ENCODE measurements around the gene FOXC2. TPM values are rescaled to one million over a fixed set of nuclear protein-coding genes. Genes with fewer than 3 reads are reported as not detected.

Gene FOXC2
- total RNA-seq, 2 donors from 2014 or later = not detected

- Mint-ChIP-seq H3K4me3 (no peak overlapping the region), H3K27me3 (peaks cover 59% of the 10 kb centered on the region), H3K27ac (no peak overlapping the region), H3K36me3 (ENCODE audit: low read depth) (peaks cover 2% of the 10 kb centered on the region), H3K4me1 (no peaks in the 10 kb centered on the region)
- H3K9me3 ChIP-seq (ENCODE audit: control insufficient read depth, low read length, poor library complexity, severe bottlenecking) = peaks cover 2% of the 10 kb centered on the region
- DNase-seq = no peak
- no peak for ATAC-seq
Measured at GRCh38 chr16:86598607-86599565, 32.3 kb downstream of the FOXC2 start.

DNA sequence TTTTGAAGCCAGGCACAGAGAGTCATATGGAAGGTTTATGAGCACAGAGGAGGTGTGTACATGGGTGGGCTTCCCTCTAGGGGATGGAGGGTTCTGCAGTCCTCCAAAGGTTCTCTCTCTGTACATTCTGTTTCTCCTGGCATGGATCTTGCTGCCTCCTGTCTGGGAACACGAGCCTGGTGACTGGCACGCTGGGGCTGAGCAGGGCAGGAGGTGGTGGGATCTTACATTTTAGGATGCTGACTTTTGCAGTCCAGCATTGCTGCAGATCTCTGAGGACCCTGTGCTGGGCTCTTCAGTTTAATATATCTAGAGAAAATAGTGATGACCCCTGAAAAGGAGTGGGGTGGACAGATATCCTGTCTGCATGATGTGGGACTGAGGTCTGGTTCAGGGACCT is 34.7 kb downstream of the FOXC2 start:
- ATAC-seq = no peak
- Mint-ChIP-seq H3K36me3 (ENCODE audit: low read depth) (peaks cover 2% of the 10 kb centered on the region), H3K4me1 (peaks cover 4% of the 10 kb centered on the region), H3K27me3 (peaks cover 56% of the 10 kb centered on the region), H3K27ac (no peak overlapping the region), H3K4me3 (no peak overlapping the region)
- peaks cover 2% of the 10 kb centered on the region for H3K9me3 ChIP-seq (ENCODE audit: control insufficient read depth, low read length, poor library complexity, severe bottlenecking)
- DNase-seq = no peak

- H3K9me3 ChIP-seq (ENCODE audit: control insufficient read depth, low read length, poor library complexity, severe bottlenecking) = peaks cover 2% of the 10 kb centered on the region
- H3K27ac Mint-ChIP-seq = no peak overlapping the region
- peaks cover 52% of the 10 kb centered on the region for H3K27me3 Mint-ChIP-seq
- DNase-seq (no peak), ATAC-seq (no peak)
- no peak overlapping the region for H3K4me3 Mint-ChIP-seq
- H3K4me1 Mint-ChIP-seq = peaks cover 4% of the 10 kb centered on the region
- H3K36me3 Mint-ChIP-seq (ENCODE audit: low read depth) = peaks cover 2% of the 10 kb centered on the region
Measured at GRCh38 chr16:86602521-86602920, 35.9 kb downstream of the FOXC2 start.

DNA sequence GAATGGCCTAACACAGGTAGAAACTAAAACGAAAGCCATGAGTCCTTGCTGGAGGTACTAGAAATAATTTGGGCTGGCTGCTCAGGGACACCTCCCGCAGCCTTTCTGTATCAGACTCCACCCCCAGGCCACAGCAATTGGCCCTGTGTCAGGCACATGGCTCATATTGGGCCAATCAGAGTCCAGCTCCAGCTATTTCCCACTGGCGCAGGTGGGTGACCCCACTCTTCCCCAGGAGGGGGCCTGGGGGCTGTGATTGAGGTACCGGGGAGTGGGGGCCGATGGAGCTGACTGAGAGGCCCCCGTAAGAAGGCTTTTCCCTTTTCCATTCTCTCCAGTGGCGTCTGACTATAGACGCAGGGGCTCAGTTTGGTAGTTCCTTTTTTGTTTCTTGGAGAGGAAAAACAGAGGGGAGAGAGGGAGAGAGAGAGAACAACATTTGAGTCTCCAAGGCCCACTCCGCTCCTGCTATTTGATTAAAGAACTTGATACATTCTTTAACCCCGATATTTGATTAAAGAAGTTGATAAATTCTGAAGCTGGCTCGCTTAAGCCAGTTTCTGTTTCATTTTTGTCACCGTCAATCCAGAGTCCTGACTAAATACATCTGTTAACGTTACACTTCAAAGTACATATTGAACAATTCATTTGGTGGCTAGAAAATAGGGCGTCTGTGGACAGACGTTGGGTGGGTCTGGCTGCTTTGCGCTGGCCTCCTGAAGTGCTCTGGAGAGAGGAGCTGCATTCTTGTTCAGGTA is 38.0 kb downstream of the FOXC2 start:
- peaks cover 2% of the 10 kb centered on the region for H3K9me3 ChIP-seq (ENCODE audit: control insufficient read depth, low read length, poor library complexity, severe bottlenecking)
- Mint-ChIP-seq H3K27ac (peak overlapping the region; percentile 67), H3K4me3 (peak overlapping the region; percentile 89), H3K36me3 (ENCODE audit: low read depth) (peaks cover 2% of the 10 kb centered on the region), H3K4me1 (peaks cover 4% of the 10 kb centered on the region), H3K27me3 (peaks cover 43% of the 10 kb centered on the region)
- ATAC-seq = peak; percentile 98
- DNase-seq = peak in 2 of 3 donors; percentile 20 to 29

GRCh38 chr16:86605950-86606349 is 39.3 kb downstream of the FOXC2 start:
- peaks cover 4% of the 10 kb centered on the region for H3K4me1 Mint-ChIP-seq
- no peak overlapping the region for H3K27ac Mint-ChIP-seq
- H3K36me3 Mint-ChIP-seq (ENCODE audit: low read depth) = peaks cover 2% of the 10 kb centered on the region
- ATAC-seq (no peak), DNase-seq (no peak)
- peak overlapping the region; percentile 19 for H3K4me3 Mint-ChIP-seq
- H3K27me3 Mint-ChIP-seq = peaks cover 48% of the 10 kb centered on the region
- H3K9me3 ChIP-seq (ENCODE audit: control insufficient read depth, low read length, poor library complexity, severe bottlenecking) = peaks cover under 1% of the 10 kb centered on the region

- Mint-ChIP-seq H3K4me3 (no peak overlapping the region), H3K27ac (no peak overlapping the region), H3K4me1 (peaks cover 4% of the 10 kb centered on the region), H3K36me3 (ENCODE audit: low read depth) (no peaks in the 10 kb centered on the region), H3K27me3 (peaks cover 29% of the 10 kb centered on the region)
- H3K9me3 ChIP-seq (ENCODE audit: control insufficient read depth, low read length, poor library complexity, severe bottlenecking) = no peaks in the 10 kb centered on the region
- ATAC-seq (no peak), DNase-seq (no peak)
Measured at GRCh38 chr16:86608301-86608747, 41.7 kb downstream of the FOXC2 start.

DNA sequence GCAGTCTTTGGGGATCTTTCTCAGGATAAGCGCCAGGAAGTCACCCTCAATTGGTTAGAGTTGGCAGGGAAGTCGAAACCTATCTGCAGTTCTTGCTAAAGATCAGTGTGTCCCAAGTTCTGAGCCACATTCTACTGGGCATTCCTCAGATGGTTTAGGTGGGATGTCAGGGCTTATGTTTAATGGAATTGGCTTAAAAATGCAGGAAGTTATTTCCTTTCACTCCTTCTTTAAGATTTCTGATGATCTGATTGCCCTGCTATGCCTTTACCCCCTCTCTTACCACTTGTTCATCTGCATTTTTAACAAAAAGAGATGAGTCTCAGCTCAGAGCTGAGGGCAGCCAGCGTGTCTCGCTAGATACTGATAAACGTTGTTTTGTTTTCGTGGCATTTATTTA is 42.5 kb downstream of the FOXC2 start:
- no peaks in the 10 kb centered on the region for H3K36me3 Mint-ChIP-seq (ENCODE audit: low read depth)
- H3K4me3 Mint-ChIP-seq = no peak overlapping the region
- ATAC-seq (no peak), DNase-seq (no peak)
- H3K9me3 ChIP-seq (ENCODE audit: control insufficient read depth, low read length, poor library complexity, severe bottlenecking) = no peaks in the 10 kb centered on the region
- H3K4me1 Mint-ChIP-seq = peaks cover 4% of the 10 kb centered on the region
- H3K27me3 Mint-ChIP-seq = peaks cover 26% of the 10 kb centered on the region
- H3K27ac Mint-ChIP-seq = no peak overlapping the region

DNA sequence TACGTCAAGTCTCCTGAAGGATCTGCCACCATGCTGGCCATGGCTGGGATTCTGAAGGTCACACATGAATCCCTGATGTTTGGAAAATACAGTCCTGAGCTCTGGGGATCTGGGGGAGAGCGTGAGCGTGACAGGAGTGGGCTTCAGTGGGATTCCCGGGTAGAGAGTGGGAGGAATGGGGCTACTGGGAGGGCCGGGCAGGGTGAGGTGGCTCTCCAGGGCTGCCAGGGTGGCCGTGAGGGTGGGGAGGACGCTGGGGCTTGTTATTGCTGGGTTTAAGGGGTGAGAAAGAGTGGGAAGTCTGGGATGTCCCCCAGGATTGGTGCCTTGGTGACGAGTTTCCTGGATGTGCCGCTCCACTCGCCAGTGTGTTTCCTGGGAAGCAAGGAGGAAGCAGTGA is 43.0 kb downstream of the FOXC2 start:
- H3K27ac Mint-ChIP-seq = no peak overlapping the region
- H3K27me3 Mint-ChIP-seq = peaks cover 25% of the 10 kb centered on the region
- H3K36me3 Mint-ChIP-seq (ENCODE audit: low read depth) = no peaks in the 10 kb centered on the region
- no peaks in the 10 kb centered on the region for H3K9me3 ChIP-seq (ENCODE audit: control insufficient read depth, low read length, poor library complexity, severe bottlenecking)
- no peak for ATAC-seq
- no peak for DNase-seq
- peaks cover 4% of the 10 kb centered on the region for H3K4me1 Mint-ChIP-seq
- no peak overlapping the region for H3K4me3 Mint-ChIP-seq

DNA sequence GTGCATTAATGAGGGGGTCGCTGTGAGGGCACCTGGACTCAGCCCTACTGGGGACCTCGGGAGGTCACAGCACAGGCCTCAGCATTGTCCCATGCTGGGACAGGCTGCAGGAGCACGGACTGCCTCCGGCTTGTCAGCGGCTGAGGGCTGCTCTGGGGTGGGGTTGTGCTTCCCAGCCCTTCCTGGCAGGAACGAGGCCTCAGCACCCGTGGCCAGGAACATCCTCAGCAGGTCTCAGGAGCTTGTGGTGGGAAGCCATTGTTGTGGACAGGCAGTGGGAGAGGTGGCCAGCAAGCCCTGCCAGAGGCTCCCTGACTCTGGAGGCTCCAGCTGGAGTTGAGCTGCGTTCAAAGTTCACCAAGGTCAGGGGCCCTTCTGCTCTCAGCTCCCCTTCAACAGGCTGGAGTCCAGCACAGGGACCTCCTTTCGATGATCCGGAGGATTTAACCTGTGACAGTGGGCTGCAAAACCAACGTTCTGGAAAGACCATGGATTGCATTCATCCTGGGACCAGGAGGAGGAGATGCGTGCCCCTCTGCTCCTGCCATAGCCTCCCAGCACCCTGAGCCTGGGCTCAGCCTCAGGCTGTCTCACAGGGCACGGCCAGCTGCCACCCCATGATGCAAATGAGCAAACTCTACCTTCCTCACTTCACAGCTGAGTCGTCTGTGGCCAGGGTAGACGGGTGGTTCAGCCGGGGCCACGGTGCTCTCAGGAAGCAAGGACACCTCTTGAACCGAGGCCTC is 44.3 kb downstream of the FOXC2 start:
- no peaks in the 10 kb centered on the region for H3K9me3 ChIP-seq (ENCODE audit: control insufficient read depth, low read length, poor library complexity, severe bottlenecking)
- Mint-ChIP-seq H3K36me3 (ENCODE audit: low read depth) (no peaks in the 10 kb centered on the region), H3K27me3 (peaks cover 36% of the 10 kb centered on the region), H3K4me1 (no peaks in the 10 kb centered on the region), H3K4me3 (no peak overlapping the region), H3K27ac (no peak overlapping the region)
- DNase-seq (no peak), ATAC-seq (no peak)

- no peak for ATAC-seq
- no peaks in the 10 kb centered on the region for H3K36me3 Mint-ChIP-seq (ENCODE audit: low read depth)
- DNase-seq = no peak
- no peaks in the 10 kb centered on the region for H3K4me1 Mint-ChIP-seq
- H3K27ac Mint-ChIP-seq = no peak overlapping the region
- peaks cover 36% of the 10 kb centered on the region for H3K27me3 Mint-ChIP-seq
- H3K9me3 ChIP-seq (ENCODE audit: control insufficient read depth, low read length, poor library complexity, severe bottlenecking) = no peaks in the 10 kb centered on the region
- H3K4me3 Mint-ChIP-seq = no peak overlapping the region
Measured at GRCh38 chr16:86611525-86611855, 44.9 kb downstream of the FOXC2 start.

DNA sequence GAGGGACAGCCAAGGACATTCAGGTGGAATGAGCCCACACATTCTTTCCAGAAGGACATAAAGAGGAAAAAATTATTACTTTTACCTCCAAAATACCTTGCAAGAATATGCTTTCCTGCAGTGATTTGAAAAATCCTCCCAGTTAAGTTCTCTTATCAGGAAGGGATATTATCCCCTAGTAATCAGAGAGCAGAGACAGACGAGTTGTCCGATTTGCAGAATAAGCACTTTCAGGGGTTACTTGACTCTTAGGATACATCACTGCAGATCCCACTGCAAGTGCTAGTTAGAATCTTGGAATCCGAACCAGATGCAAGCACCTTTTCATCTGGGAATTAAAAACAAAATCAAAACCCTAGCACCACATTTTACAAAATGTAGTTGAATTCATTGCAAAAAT is 45.3 kb downstream of the FOXC2 start:
- peaks cover 36% of the 10 kb centered on the region for H3K27me3 Mint-ChIP-seq
- H3K9me3 ChIP-seq (ENCODE audit: control insufficient read depth, low read length, poor library complexity, severe bottlenecking) = no peaks in the 10 kb centered on the region
- ATAC-seq (no peak), DNase-seq (no peak)
- H3K4me3 Mint-ChIP-seq = no peak overlapping the region
- no peak overlapping the region for H3K27ac Mint-ChIP-seq
- H3K4me1 Mint-ChIP-seq = no peaks in the 10 kb centered on the region
- H3K36me3 Mint-ChIP-seq (ENCODE audit: low read depth) = no peaks in the 10 kb centered on the region

DNA sequence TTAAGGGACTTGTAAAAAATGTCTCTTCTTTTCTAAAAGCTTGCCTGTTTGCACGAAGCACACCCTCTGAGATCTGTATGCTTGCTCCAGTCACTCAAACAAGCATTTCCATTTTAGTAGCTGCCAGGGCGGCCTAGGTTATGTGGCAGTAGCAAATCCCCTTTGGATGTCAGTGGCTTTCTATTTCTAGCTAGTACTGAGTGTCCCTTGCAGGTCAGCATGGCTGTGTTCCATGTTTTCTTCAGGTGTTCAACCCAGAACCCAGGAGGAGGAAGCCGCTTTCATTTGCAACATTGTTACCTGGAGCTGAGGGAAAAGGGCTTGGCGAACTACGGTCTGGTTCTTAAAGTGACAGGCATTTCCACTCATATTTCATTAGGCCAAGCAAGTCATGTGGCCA is 48.1 kb downstream of the FOXC2 start:
- DNase-seq = no peak
- H3K9me3 ChIP-seq (ENCODE audit: control insufficient read depth, low read length, poor library complexity, severe bottlenecking) = no peaks in the 10 kb centered on the region
- Mint-ChIP-seq H3K4me3 (no peak overlapping the region), H3K4me1 (no peaks in the 10 kb centered on the region), H3K27me3 (peaks cover 31% of the 10 kb centered on the region), H3K27ac (no peak overlapping the region), H3K36me3 (ENCODE audit: low read depth) (no peaks in the 10 kb centered on the region)
- no peak for ATAC-seq

DNA sequence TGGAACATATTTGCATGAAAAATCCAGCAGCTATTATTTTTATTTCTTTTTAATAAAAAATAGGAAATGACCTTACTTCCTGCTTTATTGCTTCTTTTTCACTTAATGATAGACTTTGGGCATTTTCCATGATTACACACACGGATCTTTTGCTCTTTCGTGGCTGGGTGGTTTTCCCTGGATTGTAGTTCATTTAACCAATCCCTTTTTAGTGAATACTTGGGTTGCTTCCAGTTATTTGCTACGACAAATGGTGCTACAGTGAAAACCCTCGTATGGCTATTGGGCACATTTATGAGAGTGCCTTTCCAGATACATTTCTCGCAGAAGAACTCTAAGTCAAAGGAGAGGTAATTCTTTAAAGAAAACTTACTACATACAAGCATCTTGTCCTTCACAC is 50.3 kb downstream of the FOXC2 start:
- DNase-seq (no peak), ATAC-seq (no peak)
- Mint-ChIP-seq H3K27me3 (peaks cover 15% of the 10 kb centered on the region), H3K4me3 (no peak overlapping the region), H3K27ac (no peak overlapping the region), H3K36me3 (ENCODE audit: low read depth) (no peaks in the 10 kb centered on the region), H3K4me1 (no peaks in the 10 kb centered on the region)
- H3K9me3 ChIP-seq (ENCODE audit: control insufficient read depth, low read length, poor library complexity, severe bottlenecking) = no peaks in the 10 kb centered on the region

All from T-helper 17 cell (primary cell).